HG03432 (cell line): ENCODE results near the gene RNF144A.
A peak's percentile ranks its signal among the peaks of the same experiment; 100 is the strongest.

Experiments used
- ATAC-seq: cut with Tn5 transposase; IDR thresholded peaks from one replicate; pipeline ENCODE4 v1.9.1; 2021; ENCODE audit warnings: mild to moderate bottlenecking, moderate library complexity; ENCODE audit not compliant: unreplicated experiment

RNF144A gene

DNA sequence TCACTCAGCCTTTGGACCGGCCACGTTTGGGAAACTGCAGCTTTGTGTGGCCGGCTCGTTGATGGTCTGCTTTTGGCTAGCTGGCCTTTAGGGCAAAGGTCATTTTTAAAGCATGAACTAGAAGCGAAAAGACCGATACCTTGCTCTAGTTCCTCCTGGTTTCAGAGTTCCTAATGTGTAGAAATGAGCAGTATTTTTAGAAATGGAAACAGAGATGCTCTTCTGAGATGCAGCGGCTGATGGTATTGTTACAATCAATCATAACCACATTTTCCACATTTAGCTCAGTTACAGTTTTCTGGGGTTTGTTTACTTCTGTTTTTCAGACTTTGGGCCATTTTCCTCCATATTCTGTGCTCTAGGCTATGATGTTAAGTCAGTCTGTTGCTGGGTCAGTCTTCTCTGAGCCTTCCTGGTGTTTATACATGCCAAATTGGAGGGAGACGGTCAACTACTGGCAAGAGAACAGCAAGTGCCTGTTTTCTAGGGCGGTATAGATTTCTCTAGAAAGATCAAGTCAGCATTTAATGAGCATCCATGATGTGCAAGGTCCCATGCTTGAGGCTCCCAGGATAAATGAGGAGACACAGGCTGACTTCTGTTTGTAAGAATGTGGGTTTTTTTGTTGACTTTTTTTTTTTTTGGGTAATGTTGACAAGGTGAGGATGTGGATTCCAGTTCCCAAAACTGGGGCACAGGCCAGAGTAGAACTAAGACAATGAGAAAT, 28.0 kb downstream of the RNF144A start:
- peak; percentile 96 for ATAC-seq

DNA sequence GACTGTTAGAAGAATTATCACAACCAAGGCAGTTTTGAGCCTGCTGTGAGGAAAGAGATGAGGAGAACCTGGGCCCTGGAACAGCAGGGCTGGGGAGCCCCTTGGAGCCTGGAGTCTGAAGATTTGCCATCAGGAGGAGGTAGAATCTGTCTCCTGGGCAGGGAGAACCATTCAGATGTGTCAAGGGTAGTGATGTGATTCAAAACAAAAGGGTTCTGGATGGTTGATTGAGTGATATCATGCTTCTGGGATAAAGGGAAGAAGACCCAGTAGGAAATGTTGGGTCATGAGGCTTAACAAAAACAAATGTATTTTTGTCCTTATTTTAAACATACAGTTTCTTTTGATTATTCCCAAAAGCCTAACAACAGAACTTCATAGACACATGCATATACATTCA, 28.6 kb downstream of the RNF144A start:
- no peak for ATAC-seq

DNA sequence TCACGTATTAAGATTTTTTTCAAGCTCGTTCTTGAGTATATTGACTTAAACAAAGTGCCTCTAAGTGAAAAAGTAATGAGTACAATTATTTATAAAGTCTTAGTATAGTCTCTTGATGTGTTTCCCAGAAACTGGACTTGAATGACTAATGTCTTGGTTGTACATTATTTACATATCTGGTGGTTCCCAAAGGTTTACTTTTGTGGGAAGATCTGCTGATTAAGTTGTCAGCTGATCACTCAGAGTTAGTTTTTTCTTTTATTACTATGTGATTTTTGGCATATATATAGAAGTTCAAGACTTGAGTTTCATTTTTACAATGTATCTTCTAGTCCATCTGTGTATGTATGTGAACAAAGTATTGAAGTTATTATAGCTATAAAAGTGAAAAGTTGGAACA, 29.5 kb downstream of the RNF144A start:
- ATAC-seq = no peak

DNA sequence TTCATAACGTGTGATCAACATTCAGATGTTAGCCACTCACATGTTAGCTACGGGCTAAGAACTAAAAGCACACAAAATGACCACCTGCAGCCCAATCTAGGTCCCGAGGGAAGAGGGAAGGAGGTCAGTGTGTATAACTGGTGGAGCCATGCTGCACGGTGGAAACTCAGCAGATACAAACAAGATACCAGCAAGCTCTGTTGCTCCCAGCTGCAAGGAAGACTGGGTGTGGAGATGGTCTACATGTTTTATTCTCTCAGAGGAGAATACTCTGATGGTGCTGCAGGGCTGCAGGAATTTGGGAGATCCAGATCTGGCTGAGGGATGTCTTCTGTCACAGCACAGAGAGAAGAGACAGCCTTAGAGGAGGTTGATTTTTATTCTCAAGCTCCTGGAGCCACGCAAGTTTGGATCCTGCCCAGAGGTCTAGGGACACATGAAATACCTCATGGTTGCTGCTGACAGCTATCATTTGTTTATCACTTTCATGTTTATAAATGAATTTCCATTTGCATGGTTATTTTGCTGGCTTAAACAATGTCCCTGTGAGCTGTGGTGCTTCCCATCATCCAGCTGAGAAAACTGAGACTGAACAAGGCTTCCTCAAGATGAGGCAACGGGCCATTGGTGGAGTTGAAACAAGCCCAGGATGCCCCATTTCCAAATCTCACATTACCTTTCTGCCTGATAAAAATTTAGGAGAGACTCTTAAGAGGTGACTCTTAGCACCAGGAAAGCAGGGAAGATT, 30.9 kb downstream of the RNF144A start:
- ATAC-seq = no peak

DNA sequence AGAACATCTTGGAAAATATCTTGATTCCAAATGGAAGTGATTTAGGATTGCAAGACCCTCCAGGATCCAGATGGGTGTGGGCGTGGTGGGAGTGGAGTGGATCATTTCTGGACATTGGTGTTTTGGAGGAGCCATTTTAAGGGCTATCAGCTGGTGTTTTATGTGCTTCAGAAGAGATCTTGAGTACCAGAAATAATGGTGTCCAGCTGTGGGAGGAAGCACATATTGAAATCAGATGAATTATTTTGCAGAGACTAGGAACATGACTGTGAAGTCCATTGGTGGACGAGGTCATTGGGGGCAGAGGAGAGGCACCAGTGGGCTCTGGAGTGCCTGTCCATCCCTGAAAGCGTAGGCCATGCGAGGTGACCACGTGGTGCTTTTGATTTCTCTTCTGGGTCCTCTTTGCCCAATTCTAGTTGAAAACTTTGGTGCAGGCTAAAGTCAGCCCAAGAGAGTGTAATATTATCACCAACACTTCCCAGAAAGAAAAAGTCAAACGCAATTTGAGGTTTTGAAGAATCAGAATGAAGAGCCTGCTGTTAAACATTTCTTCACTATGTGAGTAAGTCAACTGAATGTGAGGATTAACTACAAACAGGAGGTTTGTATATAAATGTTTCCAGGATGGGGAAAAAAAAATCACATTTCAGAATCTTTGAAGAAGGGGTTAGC, 31.6 kb downstream of the RNF144A start:
- no peak for ATAC-seq

DNA sequence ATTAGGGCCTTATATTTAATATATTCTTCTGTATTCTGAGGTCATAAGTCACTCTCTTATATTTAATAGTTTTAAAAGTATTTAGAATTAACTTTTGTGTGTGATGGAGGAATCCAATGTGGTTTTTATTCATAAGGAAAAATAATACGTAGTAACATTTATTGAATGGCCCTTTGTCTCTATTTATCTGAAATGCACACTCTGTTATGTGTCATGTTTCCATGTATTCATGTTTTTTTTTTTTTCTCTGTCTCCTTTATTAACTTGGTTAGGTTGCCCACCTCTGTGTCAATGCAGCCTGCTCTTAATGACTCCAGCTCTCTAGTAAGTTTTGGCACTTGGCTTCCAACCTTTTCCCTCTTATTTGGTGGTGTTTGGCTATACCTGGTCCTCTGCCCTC, 33.8 kb downstream of the RNF144A start:
- no peak for ATAC-seq

DNA sequence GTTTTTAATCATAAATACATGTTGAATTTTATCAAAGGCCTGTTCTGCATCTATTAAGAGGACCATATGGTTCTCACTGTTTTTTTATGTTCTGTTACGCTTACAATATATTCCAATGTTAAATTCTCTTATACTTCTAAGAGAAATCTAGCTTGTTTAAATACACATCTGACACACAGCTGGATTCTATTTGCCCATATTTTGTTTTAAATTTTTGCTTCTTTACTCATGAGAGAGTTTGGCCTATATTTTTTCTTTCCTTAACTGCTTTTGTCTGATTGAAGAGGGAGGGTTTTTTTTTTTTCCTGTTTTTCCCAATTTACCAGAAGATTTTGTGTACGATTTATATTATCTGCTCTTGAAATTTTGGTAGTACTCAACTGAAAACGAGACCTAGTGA, 34.9 kb downstream of the RNF144A start:
- no peak for ATAC-seq

DNA sequence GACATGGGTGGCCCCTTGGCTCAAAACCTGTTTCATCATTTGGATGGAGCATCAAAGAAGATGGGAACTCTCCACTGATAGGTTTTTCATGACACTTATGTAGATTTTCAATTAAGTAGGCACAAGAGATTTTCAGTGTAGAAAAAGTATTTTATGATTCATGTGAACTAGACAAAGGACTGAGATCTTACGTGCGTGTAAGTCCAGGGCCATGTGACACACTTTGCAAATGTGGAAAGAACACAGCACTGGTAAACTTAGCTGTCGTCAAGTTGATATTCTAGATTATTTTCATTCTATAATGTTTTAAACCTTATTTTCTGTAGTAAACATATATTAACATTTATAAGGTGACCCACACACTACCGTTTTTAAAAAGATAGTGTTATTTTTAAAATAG, 37.4 kb downstream of the RNF144A start:
- ATAC-seq = no peak

DNA sequence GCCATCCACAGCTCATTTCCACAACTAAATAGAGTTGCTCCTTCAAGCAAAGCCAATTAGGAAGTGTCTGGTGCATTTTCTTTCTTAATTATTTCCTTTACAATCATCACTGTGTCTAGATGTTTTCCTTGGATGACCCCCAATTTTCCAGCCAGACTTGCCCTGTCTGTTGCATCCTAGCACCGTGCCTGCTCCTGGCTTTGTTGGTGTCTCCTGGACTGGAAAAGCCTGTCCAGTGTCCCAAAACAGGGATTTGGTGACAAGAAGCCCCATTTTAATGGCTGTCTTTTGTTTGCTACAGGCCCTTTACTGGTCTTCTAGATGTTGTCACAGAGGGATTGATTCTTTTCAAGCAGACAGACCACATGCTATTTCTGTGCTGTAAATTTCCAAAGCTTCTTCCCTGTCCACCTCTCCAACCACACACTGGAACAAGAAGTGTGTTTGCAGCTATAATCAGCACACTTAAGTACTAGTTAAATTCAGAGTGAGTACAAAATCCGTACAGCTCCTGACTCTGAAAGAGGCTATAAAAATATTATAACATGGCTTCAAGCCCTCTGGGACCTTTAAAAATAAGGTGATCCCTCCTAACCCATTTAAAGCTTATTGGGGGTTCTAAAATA, 38.4 kb downstream of the RNF144A start:
- ATAC-seq = no peak

DNA sequence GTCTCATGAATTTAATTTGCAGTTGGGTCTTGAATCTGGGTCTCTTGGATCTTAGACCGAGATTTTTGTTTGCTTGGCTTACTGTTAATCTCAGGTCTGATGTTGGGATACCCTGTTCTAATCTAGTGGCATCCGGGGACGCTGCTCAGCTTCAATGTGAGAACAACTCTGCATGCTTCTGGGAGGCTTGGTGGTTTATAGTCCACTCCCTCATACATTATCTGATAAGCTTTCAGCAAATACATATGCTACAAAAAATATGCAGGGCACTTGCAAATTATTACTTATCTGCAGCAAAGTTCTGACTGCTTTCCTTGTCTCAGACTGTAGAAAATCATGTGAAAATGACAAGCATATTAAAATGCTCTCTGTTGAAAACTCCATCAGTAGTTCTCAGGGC, 39.4 kb downstream of the RNF144A start:
- ATAC-seq = no peak

DNA sequence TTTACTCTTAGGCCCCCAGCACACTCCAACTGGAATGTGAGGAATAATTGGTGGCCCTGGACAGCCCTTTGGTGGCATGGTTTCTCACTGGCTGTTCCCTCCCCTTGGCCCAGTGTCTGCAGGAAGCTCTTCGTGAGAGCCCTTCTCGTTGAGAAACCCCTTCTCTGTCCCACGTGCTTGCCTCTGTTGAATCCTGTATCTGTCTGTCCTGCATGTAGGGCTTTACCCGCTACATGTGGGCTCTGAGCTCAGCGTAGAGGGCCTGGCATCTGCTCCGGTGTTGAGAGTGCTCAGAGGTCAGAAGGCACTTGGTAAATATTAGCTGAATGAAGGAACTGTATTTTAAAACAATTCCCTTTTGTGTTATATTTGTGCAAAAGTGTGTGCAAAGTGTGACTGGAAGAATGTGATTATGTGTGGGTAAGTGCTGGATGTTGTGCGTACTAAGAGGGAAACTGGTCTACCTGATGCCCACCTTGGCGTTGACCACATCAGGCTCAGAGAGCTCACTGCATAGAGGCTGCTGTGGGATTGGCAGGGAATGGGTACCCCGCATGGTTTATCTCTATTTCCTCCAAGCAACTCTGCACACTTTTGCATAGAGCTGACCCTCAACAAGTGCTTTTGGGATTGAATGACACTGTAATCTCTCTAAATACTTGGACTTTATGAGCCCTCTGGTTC, 40.0 kb downstream of the RNF144A start:
- ATAC-seq = no peak

DNA sequence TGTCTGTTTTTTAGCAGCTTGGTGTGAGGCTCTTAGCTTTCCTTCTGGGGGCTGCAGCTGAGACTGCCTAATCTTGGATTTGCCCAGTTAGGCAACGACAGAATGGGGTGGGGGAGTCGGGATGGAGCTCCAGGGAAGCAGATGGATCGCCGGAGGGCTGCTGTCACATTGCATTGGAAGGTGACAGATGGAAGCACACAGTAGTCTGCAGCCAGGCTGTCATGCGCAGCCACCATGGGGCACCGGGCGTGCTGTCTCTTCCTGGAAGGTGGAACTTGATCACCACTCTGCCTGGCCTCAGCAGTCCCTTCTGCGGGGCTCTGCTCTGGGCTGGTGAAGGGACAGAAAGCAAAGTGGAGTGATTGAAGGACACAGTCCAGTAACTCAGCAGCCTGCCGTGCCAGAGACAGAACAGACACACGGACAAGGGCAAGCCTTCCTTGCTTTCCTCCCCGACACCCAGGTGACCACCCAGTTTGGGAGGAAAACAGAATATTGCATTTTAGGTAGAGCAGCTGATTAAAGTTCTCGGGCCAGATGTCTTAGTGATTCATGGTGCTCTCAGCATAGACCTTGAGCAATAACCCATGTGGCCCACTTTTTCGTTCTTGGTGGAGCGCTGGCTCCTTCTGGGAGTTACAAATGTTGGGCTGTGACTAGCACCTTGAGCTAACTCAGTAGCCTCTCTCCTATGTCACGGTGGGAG, 40.9 kb downstream of the RNF144A start:
- no peak for ATAC-seq

DNA sequence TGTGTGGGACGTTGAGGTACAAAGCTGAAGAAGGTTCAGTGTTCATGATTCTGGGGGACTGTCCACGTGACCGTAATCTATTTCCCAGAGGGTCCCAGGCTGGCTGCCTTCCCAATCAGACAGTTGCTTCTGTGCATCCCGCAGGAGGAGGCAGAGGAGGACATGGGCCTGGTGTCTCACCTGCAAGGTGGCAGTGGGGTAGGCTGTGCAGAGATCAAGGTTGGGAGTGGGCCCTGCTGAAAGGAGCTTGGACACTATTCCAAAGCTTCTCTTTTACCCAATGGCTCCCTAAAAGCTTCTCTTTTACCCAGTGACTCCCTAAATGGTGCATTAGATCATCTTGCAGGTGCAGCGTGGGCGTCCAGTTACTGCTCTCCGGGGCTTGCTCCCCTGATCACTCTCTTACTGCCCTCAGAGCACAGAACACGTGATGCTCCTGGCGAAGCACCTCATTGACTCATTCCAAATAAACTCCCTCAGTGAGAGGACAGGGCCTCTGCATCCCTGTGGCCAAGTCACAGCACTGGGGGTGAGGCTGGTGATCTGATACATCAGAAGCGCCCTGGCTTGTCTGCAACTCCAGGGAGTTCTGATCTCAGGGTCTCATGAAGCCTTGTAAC, 41.5 kb downstream of the RNF144A start:
- ATAC-seq = no peak

DNA sequence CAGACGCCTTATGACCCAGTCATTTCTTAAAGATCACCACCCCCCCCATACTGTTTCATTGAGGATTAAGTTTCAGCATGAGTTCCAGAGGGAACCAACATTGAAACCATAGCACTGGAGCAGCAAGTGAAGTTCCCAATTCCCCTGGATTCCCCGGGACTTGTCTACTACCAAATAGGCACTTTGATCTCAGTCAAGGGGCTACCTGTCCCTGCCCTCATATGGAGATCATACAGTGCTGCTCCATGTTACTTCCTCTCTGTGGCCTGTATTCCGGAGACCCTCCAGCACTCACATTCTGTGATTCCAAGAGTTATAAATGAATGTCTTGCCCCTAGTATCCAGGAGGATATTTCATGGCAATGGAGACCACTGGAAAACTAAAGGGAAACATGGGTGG, 42.5 kb downstream of the RNF144A start:
- ATAC-seq = no peak

DNA sequence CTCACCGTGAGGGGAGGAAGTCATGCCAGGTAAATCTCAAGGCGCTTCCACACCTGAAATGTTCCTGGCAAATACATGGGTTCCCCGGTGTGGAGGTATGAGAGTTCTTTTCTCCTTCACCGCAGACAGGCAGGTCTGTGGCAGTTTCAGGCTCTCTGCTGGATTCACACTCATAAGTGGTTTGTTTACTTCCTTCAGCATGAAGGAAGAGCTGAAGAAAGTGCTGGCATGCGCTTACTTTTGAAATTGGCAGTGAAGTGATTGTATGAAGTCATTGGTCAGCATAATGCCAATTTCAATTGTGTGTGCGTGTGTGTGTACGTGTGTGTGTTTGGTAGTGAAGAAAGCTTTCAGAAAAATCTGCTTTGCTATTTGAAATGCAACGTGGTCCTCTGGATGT, 43.4 kb downstream of the RNF144A start:
- no peak for ATAC-seq

DNA sequence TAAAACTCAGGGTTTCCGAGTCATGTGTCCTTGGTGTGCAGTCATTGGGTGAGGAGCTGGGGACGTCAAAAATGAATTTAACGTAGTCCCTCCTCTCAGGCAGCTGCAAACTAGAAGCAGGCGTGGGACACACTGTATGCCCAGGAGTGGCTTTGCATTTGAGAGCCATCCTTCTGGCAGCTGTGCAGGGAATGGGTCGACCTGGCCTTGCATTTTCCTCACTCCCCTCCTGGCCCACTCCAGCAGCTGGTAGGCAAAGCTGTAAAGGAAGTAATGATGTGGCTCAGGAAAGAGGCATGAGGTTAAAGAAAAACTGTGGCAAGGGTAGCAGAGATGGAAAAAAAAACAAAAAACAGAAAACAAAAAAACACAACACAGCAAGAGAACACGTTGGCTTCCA, 46.5 kb downstream of the RNF144A start:
- ATAC-seq = no peak

DNA sequence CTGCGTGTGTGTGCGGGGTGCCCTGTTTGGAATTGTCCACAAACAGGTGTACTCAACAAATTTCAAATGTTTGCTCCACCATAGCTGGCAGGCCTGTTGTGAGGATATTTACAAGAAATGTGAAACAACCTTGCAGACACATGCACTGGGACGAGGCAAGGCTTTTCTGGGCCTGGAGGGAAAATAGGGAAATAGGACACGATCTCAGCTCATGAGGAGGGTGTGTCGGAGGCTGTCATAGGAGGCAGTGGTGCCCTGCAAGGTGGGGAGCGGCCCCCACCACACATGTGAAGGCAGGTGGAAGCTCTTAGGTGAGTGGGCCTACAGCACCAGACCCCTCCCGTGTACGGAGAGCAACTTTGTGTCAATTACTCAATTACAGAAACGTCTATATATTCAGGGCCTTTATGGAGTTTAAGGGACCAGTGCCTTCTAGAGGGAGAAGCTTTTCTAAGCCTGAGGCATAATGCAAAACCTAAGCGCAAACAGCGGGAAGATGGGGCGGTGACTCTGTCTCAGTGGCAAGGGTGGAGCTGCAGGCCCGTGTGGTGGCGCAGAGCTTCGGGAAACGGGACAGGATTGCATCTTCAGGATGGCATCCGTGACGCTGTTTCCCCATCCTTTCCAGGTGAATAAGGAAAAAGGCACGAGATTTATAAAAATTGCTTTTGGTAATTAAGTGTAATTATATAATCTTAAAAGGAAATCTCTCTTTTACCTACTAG, 48.0 kb downstream of the RNF144A start:
- no peak for ATAC-seq

DNA sequence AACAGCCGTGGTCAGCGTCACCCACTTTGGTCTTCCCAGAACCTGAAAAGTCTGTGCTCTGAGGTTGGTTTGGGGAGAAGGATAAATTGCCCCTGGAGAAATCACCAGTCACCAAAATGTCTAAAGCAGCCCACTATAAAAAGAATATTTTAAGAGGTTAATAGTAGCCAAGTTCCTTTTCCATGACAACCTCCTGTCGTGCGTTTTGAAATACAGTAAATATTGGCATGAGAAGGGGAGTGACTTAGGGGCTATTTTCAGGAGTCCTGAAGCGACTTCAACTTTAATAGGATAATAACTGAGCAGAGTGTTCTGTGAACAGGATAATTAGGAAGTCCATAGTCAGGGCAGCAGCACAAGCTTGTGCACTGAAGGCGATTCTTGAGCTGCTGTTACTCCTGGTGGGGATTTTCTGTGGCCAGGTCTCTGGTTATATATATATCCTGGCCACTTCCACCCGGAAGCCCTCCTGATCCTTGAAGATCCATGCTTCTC, 49.3 kb downstream of the RNF144A start:
- ATAC-seq = no peak

DNA sequence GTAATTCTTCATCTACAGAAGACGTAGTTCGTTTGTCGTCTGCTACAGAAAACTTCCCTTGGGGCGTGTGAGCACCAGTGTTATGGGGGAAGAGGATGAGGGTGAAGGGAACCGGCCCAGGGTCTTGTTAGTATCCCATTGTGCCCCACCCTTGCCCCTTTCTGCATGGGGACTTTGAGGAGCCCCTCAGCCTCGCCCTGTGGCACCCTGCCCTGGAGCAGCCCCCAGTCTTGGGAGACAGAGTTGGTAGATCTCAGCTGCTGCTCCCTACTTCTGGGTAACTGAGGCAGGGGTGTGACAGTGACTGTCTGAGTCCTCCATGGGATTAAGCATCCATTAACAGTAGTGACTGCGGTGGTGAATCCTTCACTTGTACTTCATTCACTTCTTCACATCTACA, 50.1 kb downstream of the RNF144A start:
- no peak for ATAC-seq
